Stimulated activated CD8-positive, alpha-beta memory T cell treated with anti-CD3 and anti-CD28 coated beads, Interleukin-12 subunit alpha, Interleukin-12 subunit beta, amount 100 ng/mL, for 24 hours (primary cell): Measurements from ENCODE around the gene DNMT3L.
"Not testable (repeated sequence)": the region's sequence is repeated elsewhere in the genome, so short reads cannot be mapped to it uniquely, and the experiment has no call there.

Experiments
- DNase-seq: peaks from one replicate; pipeline ENCODE4 v3.0.0-alpha.2; 2020; ENCODE audit errors: extremely low read depth

DNMT3L gene

DNA sequence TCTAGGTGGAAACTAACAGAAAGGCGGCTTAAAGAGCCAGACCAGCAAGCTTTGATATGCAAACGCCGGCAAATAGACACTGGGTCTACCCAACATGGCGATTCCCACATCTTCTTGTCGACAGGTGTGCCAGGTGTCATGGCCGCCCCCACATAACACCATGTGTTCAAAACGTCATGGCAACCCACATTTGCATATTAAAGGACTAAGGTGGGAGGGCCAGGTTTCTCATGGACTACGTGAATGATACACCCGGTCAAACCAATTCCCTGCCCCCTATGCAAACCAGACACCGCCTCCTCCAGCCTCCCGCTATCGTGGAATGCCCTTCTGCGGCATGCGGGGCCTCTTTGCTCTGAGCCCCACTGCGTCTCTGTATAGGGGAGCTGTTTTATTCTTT, 62.2 kb downstream of the DNMT3L start:
- DNase-seq = no peak

DNA sequence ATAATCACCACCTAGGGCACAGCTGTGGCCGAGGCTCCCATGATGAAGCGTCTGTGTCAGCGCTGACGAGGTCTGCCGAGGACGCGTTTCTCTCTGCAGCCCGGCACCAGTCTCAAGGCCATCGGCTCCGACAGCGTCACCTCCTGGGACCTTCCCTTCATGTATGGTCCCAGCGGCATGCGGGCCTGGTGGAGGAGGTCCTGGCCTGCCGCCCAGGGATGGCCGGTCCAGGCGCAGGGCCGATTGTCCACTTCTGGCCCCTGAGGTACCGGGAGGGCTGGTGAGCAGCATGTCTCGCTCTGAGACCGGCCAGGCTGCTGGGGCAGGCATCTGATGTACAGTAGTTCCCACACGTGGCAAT, 64.6 kb downstream of the DNMT3L start:
- DNase-seq = not testable (repeated sequence)
